Neural progenitor cell (in vitro differentiated cells): ENCODE data around the gene EZH1. TPM values are rescaled to one million over a fixed set of nuclear protein-coding genes. Genes with fewer than 3 reads are reported as not detected.

ENCODE experiments used
- DNase-seq: peaks from one replicate; pipeline ENCODE4 v3.0.0-alpha.2; 2016; ENCODE audit warnings: low spot score
- H2AFZ ChIP-seq: fragments of 200-600 bp; sonication (generic); replicated peaks from 2 replicates; pipeline ENCODE4 v1.6.1; 2016; ENCODE audit warnings: antibody characterized with exemption
- H3F3A ChIP-seq: fragments of 200-600 bp; sonication (generic); 2 replicates; pipeline ENCODE4 v1.6.1; 2016; ENCODE audit warnings: antibody characterized with exemption, low read depth
- H3K27ac ChIP-seq: fragments of 200-600 bp; sonication (generic); 2 replicates; pipeline ENCODE4 v1.5.1; 2016; ENCODE audit warnings: mild to moderate bottlenecking
- H3K27me3 ChIP-seq: fragments of 200-600 bp; sonication (generic); 2 replicates; pipeline ENCODE4 v1.6.1; 2016; ENCODE audit warnings: mild to moderate bottlenecking, moderate library complexity
- H3K36me3 ChIP-seq: fragments of 200-600 bp; sonication (generic); 2 replicates; pipeline ENCODE4 v1.5.1; 2016
- H3K4me1 ChIP-seq: fragments of 200-600 bp; sonication (generic); 2 replicates; pipeline ENCODE4 v1.6.1; 2016; ENCODE audit warnings: mixed run types
- H3K4me2 ChIP-seq: fragments of 200-600 bp; sonication (generic); 2 replicates; pipeline ENCODE4 v1.6.1; 2016
- H3K4me3 ChIP-seq: fragments of 200-600 bp; sonication (generic); 2 replicates; pipeline ENCODE4 v1.5.1; 2016
- H3K79me2 ChIP-seq: fragments of 200-600 bp; sonication (generic); 2 replicates; pipeline ENCODE4 v1.6.1; 2016; ENCODE audit warnings: low read depth
- H3K9ac ChIP-seq: fragments of 200-600 bp; sonication (generic); 2 replicates; pipeline ENCODE4 v1.6.1; 2016
- H3K9me3 ChIP-seq: fragments of 200-600 bp; sonication (generic); 2 replicates; pipeline ENCODE4 v1.5.1; 2016; ENCODE audit warnings: low read depth
- H4K20me1 ChIP-seq: fragments of 200-600 bp; sonication (generic); 2 replicates; pipeline ENCODE4 v1.6.1; 2016; ENCODE audit warnings: low read depth
- H3K27ac Mint-ChIP-seq: 3 replicates; pipeline ENCODE4 v1.8.0; 2021; ENCODE audit warnings: mixed read lengths
- H3K27me3 Mint-ChIP-seq: 2 replicates; pipeline ENCODE4 v1.8.0; 2022; ENCODE audit warnings: low read depth, mild to moderate bottlenecking, inconsistent platforms, moderate library complexity, mixed read lengths; ENCODE audit not compliant: insufficient read depth
- H3K36me3 Mint-ChIP-seq: 3 replicates; pipeline ENCODE4 v1.8.0; 2021; ENCODE audit warnings: mixed read lengths
- H3K4me1 Mint-ChIP-seq: 3 replicates; pipeline ENCODE4 v1.8.0; 2021; ENCODE audit warnings: mixed read lengths
- H3K4me3 Mint-ChIP-seq: 3 replicates; pipeline ENCODE4 v1.8.0; 2021; ENCODE audit warnings: mild to moderate bottlenecking, moderate library complexity, mixed read lengths
- H3K9me3 Mint-ChIP-seq: 3 replicates; pipeline ENCODE4 v1.8.0; 2020; ENCODE audit warnings: mixed read lengths
- EZH2 ChIP-seq: fragments of 200-600 bp; sonication (generic); IDR thresholded peaks from 2 replicates; pipeline ENCODE4 v1.6.1; 2017; ENCODE audit warnings: antibody characterized with exemption, mild to moderate bottlenecking, moderate library complexity
- EZH2phosphoT487 ChIP-seq: fragments of 200-600 bp; sonication (generic); IDR thresholded peaks from 2 replicates; pipeline ENCODE4 v1.6.1; 2017; ENCODE audit warnings: antibody characterized with exemption
- total RNA-seq: library from RNA; depleted of rRNA; stranded (reverse); fragments of >200 nt; gene quantifications from 2 replicates; pipeline ENCODE4 v1.2.3, GENCODE V29; 2015; ENCODE audit warnings: low replicate concordance
- TF ChIP-seq, protein P1 (sequence below): fragments of 200-600 bp; sonication (generic); IDR thresholded peaks from 2 replicates; pipeline ENCODE4 v1.5.1; 2017; ENCODE audit warnings: antibody characterized with exemption, mild to moderate bottlenecking

Gene EZH1
- total RNA-seq, 1 donor from 2014 or later = 48.5 TPM

DNA sequence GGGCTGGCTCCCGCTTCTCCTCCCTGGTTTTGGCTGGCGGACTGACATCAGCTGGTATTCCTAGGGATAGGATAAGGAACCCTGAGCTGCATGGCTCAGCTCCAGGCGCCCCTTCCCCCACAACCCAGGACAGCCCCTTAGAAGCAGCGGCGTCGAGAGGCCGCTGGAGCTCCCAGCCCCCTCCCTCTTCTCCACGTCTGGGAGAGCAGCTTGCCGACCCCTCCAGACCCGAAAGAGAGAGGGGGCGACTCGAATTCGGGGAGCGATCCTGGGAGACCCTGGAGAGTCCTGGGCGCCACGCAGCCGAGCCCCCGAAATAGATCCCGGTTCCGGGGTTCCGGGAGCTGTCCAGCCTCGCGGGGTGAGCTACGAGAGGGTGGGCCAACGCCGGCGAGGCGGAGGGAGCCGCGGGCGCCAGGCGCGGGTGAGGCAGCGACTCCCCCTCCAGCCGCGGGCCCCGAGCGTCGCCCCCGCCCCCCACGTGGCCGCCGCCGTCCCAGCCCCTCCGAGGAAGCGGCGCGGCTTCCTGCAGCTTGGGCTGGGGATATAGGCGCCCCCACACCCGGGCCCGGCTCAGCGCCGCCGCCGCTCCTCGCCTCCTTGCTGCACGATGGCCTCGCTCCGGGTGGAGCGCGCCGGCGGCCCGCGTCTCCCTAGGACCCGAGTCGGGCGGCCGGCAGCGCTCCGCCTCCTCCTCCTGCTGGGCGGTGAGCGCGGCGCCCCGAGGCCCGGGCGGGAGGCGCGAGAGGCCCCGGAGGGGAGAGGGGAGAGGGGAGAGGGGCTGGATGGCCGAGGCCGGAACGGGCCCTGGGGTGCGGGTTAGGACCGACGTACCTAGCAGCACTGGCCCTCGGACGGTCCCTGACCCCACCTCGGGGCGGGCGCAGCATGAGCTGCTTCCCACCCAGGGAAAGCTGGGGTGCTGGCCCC, 16.1 kb upstream of the EZH1 start, which contains the start of gene RAMP2:
TSS of gene RAMP2 (plus strand) at position 576 of the 930 bp plus-strand sequence. CDS start at position 611, 35 bp downstream.
- TF ChIP-seq, protein P1, sequence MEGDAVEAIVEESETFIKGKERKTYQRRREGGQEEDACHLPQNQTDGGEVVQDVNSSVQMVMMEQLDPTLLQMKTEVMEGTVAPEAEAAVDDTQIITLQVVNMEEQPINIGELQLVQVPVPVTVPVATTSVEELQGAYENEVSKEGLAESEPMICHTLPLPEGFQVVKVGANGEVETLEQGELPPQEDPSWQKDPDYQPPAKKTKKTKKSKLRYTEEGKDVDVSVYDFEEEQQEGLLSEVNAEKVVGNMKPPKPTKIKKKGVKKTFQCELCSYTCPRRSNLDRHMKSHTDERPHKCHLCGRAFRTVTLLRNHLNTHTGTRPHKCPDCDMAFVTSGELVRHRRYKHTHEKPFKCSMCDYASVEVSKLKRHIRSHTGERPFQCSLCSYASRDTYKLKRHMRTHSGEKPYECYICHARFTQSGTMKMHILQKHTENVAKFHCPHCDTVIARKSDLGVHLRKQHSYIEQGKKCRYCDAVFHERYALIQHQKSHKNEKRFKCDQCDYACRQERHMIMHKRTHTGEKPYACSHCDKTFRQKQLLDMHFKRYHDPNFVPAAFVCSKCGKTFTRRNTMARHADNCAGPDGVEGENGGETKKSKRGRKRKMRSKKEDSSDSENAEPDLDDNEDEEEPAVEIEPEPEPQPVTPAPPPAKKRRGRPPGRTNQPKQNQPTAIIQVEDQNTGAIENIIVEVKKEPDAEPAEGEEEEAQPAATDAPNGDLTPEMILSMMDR = no peak
- TF ChIP-seq EZH2phosphoT487 = no peak
- peak; percentile 34 for TF ChIP-seq EZH2

DNA sequence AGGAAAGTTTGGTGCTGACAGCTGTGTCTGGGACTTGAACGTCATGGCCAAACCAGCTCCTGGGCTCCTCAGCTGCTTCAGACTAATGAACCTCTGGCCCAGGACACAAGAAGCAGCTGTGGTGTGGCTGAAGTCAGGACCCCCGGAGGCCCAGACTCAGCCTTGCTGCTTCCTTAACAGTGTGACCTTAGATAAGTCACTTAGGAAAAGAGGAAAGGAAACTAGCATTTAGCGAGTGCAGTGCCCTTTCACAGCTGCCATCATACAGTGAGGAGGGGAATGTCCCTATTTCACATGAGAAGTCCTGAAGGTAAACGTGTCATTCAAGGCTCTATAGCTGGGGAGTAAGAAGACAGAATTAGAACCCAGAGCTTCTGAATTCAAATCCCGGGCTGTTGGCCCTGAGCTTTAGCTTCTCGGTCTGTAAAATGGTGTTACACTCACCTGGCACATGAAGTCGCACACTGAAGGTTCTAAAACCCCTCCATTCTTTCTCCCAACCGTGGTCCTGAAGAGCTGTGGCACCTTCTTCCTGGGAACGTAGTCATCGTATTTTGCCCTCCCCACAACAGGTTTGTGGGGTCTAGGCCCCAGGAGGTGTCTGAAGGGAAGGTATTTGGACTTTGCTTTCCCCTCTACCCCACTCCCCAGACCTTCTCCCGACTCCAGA, 15.3 kb upstream of the EZH1 start:
- peaks cover 16% of the 10 kb centered on the region for H3K4me1 ChIP-seq
- H3K4me3 Mint-ChIP-seq = peak overlapping the region; percentile 78
- peak overlapping the region; percentile 88 for H3K4me2 ChIP-seq
- H3K79me2 ChIP-seq = no peaks in the 10 kb centered on the region
- no peak for DNase-seq
- H3K4me3 ChIP-seq = peak overlapping the region; percentile 58
- H3K27me3 Mint-ChIP-seq = peaks cover 30% of the 10 kb centered on the region
- no peaks in the 10 kb centered on the region for H3K9me3 ChIP-seq
- no peak overlapping the region for H3K27ac Mint-ChIP-seq
- H3K27me3 ChIP-seq = peaks cover 51% of the 10 kb centered on the region
- peaks cover 1% of the 10 kb centered on the region for H3K36me3 Mint-ChIP-seq
- peaks cover 17% of the 10 kb centered on the region for H3K4me1 Mint-ChIP-seq
- H3K9ac ChIP-seq = no peak overlapping the region
- peak overlapping the region; percentile 85 for H2AFZ ChIP-seq
- H3F3A ChIP-seq = peaks cover 2% of the 10 kb centered on the region
- no peaks in the 10 kb centered on the region for H3K9me3 Mint-ChIP-seq
- no peaks in the 10 kb centered on the region for H4K20me1 ChIP-seq
- no peaks in the 10 kb centered on the region for H3K36me3 ChIP-seq
- TF ChIP-seq, protein P1 = no peak
- TF ChIP-seq EZH2 (no peak), EZH2phosphoT487 (no peak)
- H3K27ac ChIP-seq = no peak overlapping the region

More for the DNA sequence above, 16.1 kb upstream of the EZH1 start, which contains the start of gene RAMP2:
- Histone ChIP-seq H3K9me3 (no peaks in the 10 kb centered on the region), H2AFZ (peak within 1 kb of the TSS; percentile 85), H3K27ac (no peak within 1 kb of the TSS), H3K27me3 (peaks cover 51% of the 10 kb centered on the region), H3K79me2 (no peaks in the 10 kb centered on the region), H3K9ac (no peak within 1 kb of the TSS), H3F3A (peaks cover 2% of the 10 kb centered on the region), H3K36me3 (no peaks in the 10 kb centered on the region), H3K4me3 (peak within 1 kb of the TSS; percentile 58), H3K4me1 (peaks cover 16% of the 10 kb centered on the region), H3K4me2 (peak within 1 kb of the TSS; percentile 88), H4K20me1 (no peaks in the 10 kb centered on the region)
- Mint-ChIP-seq H3K27ac (no peak within 1 kb of the TSS), H3K4me3 (peak within 1 kb of the TSS; percentile 79), H3K27me3 (peaks cover 28% of the 10 kb centered on the region), H3K4me1 (peaks cover 17% of the 10 kb centered on the region), H3K9me3 (no peaks in the 10 kb centered on the region), H3K36me3 (peaks cover 1% of the 10 kb centered on the region)
- peak; percentile 75 for DNase-seq

DNA sequence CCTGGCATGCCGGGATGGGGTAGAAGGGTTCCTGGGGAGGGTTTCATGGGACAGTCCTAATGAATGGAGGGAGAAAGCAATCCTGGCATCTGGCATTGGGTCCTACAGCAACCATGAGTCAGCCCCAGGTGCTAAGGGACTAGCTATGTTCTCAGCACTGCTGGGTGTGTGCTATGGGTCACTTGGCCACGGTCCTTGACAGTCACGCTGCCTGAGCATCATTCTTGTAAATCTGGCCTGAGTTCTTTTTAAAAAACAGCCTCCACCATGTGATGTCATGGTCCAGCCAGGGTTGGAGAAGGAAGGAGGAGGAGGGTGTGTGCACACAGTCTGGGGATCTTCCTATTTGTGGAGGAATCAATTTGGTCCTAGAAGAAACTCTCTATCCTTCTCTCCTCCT, 9.9 kb upstream of the EZH1 start:
- H3K4me3 ChIP-seq = no peak overlapping the region
- Mint-ChIP-seq H3K27ac (no peak overlapping the region), H3K4me3 (no peak overlapping the region), H3K36me3 (no peaks in the 10 kb centered on the region), H3K4me1 (no peaks in the 10 kb centered on the region), H3K9me3 (no peaks in the 10 kb centered on the region), H3K27me3 (peaks cover 8% of the 10 kb centered on the region)
- no peaks in the 10 kb centered on the region for H4K20me1 ChIP-seq
- H3K36me3 ChIP-seq = no peaks in the 10 kb centered on the region
- no peaks in the 10 kb centered on the region for H3K4me1 ChIP-seq
- no peaks in the 10 kb centered on the region for H3K9me3 ChIP-seq
- H3K27ac ChIP-seq = no peak overlapping the region
- no peak overlapping the region for H2AFZ ChIP-seq
- H3K27me3 ChIP-seq = peaks cover 37% of the 10 kb centered on the region
- H3K4me2 ChIP-seq = no peak overlapping the region
- no peaks in the 10 kb centered on the region for H3K79me2 ChIP-seq
- H3K9ac ChIP-seq = no peak overlapping the region
- H3F3A ChIP-seq = peaks cover 2% of the 10 kb centered on the region
- DNase-seq = no peak
- TF ChIP-seq, protein P1 = no peak
- no peak for TF ChIP-seq EZH2phosphoT487
- TF ChIP-seq EZH2 = no peak
